Calu3 (cell line): Measurements from ENCODE around the gene ASB7. TPM values are rescaled to one million over a fixed set of nuclear protein-coding genes. Genes with fewer than 3 reads are reported as not detected.

Source experiments
- BruUV-seq: library from RNA; stranded (reverse); fragments of 400-500 nt; replicated peaks from 2 replicates; lab custom pipeline; 2021; lab: Mats Ljungman, UMichigan
- CTCF ChIA-PET: fragments of 300-600 bp; sonication (Branson Sonifier 250); formaldehyde crosslinking; loops from one replicate; lab custom pipeline; 2022; ENCODE audit warnings: antibody characterized with exemption; lab: Charles Lee
- DNase-seq: peaks from one replicate; pipeline ENCODE4 v3.0.0; 2022
- H3K27ac Mint-ChIP-seq: one replicate; pipeline ENCODE4 v1.8.0; 2022; ENCODE audit warnings: mixed read lengths; ENCODE audit not compliant: unreplicated experiment
- H3K27me3 Mint-ChIP-seq: one replicate; pipeline ENCODE4 v1.8.0; 2022; ENCODE audit warnings: mixed read lengths; ENCODE audit not compliant: unreplicated experiment
- H3K36me3 Mint-ChIP-seq: one replicate; pipeline ENCODE4 v1.8.0; 2022; ENCODE audit warnings: mild to moderate bottlenecking, moderate library complexity, mixed read lengths; ENCODE audit not compliant: insufficient read depth, unreplicated experiment
- H3K4me1 Mint-ChIP-seq: one replicate; pipeline ENCODE4 v1.8.0; 2022; ENCODE audit warnings: mild to moderate bottlenecking, low read depth, mixed read lengths; ENCODE audit not compliant: unreplicated experiment
- H3K4me3 Mint-ChIP-seq: one replicate; pipeline ENCODE4 v1.8.0; 2022; ENCODE audit warnings: mild to moderate bottlenecking, low read depth, moderate library complexity, mixed read lengths; ENCODE audit not compliant: unreplicated experiment
- H3K9me3 Mint-ChIP-seq: one replicate; pipeline ENCODE4 v1.8.0; 2022; ENCODE audit warnings: low read depth, mixed read lengths; ENCODE audit not compliant: unreplicated experiment
- CTCF ChIP-seq: fragments of 200-600 bp; IDR thresholded peaks from one replicate; pipeline ENCODE4 v1.8.0; 2022; ENCODE audit warnings: antibody characterized with exemption; ENCODE audit not compliant: unreplicated experiment
- intact Hi-C: fragments of 100-400 bp; cut with micrococcal nuclease; formaldehyde crosslinking; loops from one replicate; pipeline ENCODE4 v1.10.0; 2022; ENCODE audit not compliant: unreplicated experiment
- total RNA-seq: library from RNA; stranded (reverse); gene quantifications from 2 replicates; pipeline ENCODE4 v1.2.3, GENCODE V29; 2022

Gene ASB7
- total RNA-seq, 1 experiment from 2014 or later = 19.4 TPM

- H3K4me3 Mint-ChIP-seq = no peak overlapping the region
- no TSS peak for BruUV-seq
- no peaks in the 10 kb centered on the region for H3K27me3 Mint-ChIP-seq
- CTCF ChIA-PET = no interaction called here
- H3K9me3 Mint-ChIP-seq = no peaks in the 10 kb centered on the region
- H3K4me1 Mint-ChIP-seq = no peaks in the 10 kb centered on the region
- H3K27ac Mint-ChIP-seq = no peak overlapping the region
- intact Hi-C loops = no loop called here
- peaks cover 26% of the 10 kb centered on the region for H3K36me3 Mint-ChIP-seq
- no peak for DNase-seq
- TF ChIP-seq CTCF = no peak
Observed at GRCh38 chr15:100615801-100616200, 13.4 kb downstream of the ASB7 start.

- intact Hi-C loops = no loop called here
- CTCF ChIA-PET = no interaction called here
Observed at GRCh38 chr15:100616700-100617099, 14.3 kb downstream of the ASB7 start.

GRCh38 chr15:100623301-100623700 is 20.9 kb downstream of the ASB7 start:
- peaks cover 10% of the 10 kb centered on the region for H3K4me1 Mint-ChIP-seq
- CTCF ChIA-PET = no interaction called here
- no TSS peak for BruUV-seq
- no peak for DNase-seq
- peaks cover 5% of the 10 kb centered on the region for H3K36me3 Mint-ChIP-seq
- no peaks in the 10 kb centered on the region for H3K27me3 Mint-ChIP-seq
- no peak overlapping the region for H3K4me3 Mint-ChIP-seq
- H3K27ac Mint-ChIP-seq = no peak overlapping the region
- intact Hi-C loops = no loop called here
- no peaks in the 10 kb centered on the region for H3K9me3 Mint-ChIP-seq
- TF ChIP-seq CTCF = no peak

More at GRCh38 chr15:100616700-100617099, 14.3 kb downstream of the ASB7 start:
- TF ChIP-seq CTCF = no peak
- DNase-seq = no peak
- BruUV-seq = no TSS peak
- Mint-ChIP-seq H3K27ac (no peak overlapping the region), H3K9me3 (no peaks in the 10 kb centered on the region), H3K27me3 (no peaks in the 10 kb centered on the region), H3K4me3 (no peak overlapping the region), H3K4me1 (no peaks in the 10 kb centered on the region), H3K36me3 (peaks cover 23% of the 10 kb centered on the region)

GRCh38 chr15:100627789-100628395 is 25.5 kb downstream of the ASB7 start:
- Mint-ChIP-seq H3K27me3 (no peaks in the 10 kb centered on the region), H3K36me3 (peaks cover 21% of the 10 kb centered on the region), H3K4me1 (peaks cover 14% of the 10 kb centered on the region), H3K27ac (no peak overlapping the region), H3K9me3 (no peaks in the 10 kb centered on the region), H3K4me3 (no peak overlapping the region)
- intact Hi-C loops = loop anchor here (1.0 to 5.0 kb wide), 4 partner anchors 245 to 629 kb away; partner anchors contain the start of gene LRRK1
- BruUV-seq = no TSS peak
- TF ChIP-seq CTCF = peak; percentile 61
- CTCF ChIA-PET = interaction anchor here (1.4 kb wide), 2 partner anchors 245 to 380 kb away, joined by 5 to 6 read pairs; no protein-coding TSS in a partner anchor
- DNase-seq = peak; percentile 76
